Endothelial cell of umbilical vein (primary cell): ENCODE results near the gene HNRNPDL. TPM values are rescaled to one million over a fixed set of nuclear protein-coding genes. Genes with fewer than 3 reads are reported as not detected.

Experiments
- BruUV-seq: library from RNA; stranded (reverse); fragments of 400-500 nt; replicated peaks from 2 replicates; lab custom pipeline; 2021; lab: Mats Ljungman, UMichigan
- CTCF ChIA-PET: fragments of 300-600, 350-600 bp; sonication (Branson Sonifier 250); formaldehyde crosslinking; loops from one replicate; lab custom pipeline; 2021; ENCODE audit warnings: antibody characterized with exemption, inconsistent platforms; lab: Charles Lee
- POLR2A ChIA-PET: fragments of 300-600, 350-600 bp; sonication (Branson Sonifier 250); formaldehyde crosslinking; loops from one replicate; lab custom pipeline; 2021; ENCODE audit warnings: antibody characterized with exemption, inconsistent platforms; lab: Charles Lee
- DNase-seq: peaks from one replicate; pipeline ENCODE4 v3.0.0-alpha.2; 2011; ENCODE audit warnings: low read depth, low spot score
- FAIRE-seq: peaks from 2 replicates; lab custom pipeline; 2011; peaks lifted over from hg19 to GRCh38; lab: Jason Lieb, UNC
- H2AFZ ChIP-seq: 2 replicates; pipeline ENCODE4 v1.6.0; 2012; ENCODE audit warnings: low read depth, low read length, control low read depth, inconsistent platforms
- H3K27ac ChIP-seq: 2 replicates; pipeline ENCODE4 v1.5.1; 2011; ENCODE audit warnings: low read depth, mild to moderate bottlenecking, control low read depth, low read length, moderate library complexity; ENCODE audit not compliant: insufficient read depth
- H3K27me3 ChIP-seq, 2 experiments: 2 replicates each; pipeline versions ENCODE4 v1.6.0 to v1.6.1; 2011; ENCODE audit warnings: low read length in 2 of 2, mixed read lengths in 1 of 2; ENCODE audit not compliant: control insufficient read depth in 2 of 2, insufficient read depth in 2 of 2
- H3K36me3 ChIP-seq, 2 experiments: 2 replicates in 1 of 2; 3 replicates in 1 of 2; pipeline ENCODE4 v1.5.1; 2011; ENCODE audit warnings: low read length in 2 of 2, mild to moderate bottlenecking in 1 of 2, moderate library complexity in 1 of 2; ENCODE audit not compliant: control insufficient read depth in 2 of 2, insufficient read depth in 2 of 2; ENCODE audit errors: extremely low read depth in 1 of 2
- H3K4me1 ChIP-seq: 3 replicates; pipeline ENCODE4 v1.5.1; 2011; ENCODE audit warnings: mild to moderate bottlenecking, low read length; ENCODE audit not compliant: control insufficient read depth, insufficient read depth; ENCODE audit errors: extremely low read depth
- H3K4me2 ChIP-seq: 2 replicates; pipeline ENCODE4 v1.6.1; 2011; ENCODE audit warnings: low read length, control low read depth, mixed read lengths; ENCODE audit not compliant: insufficient read depth
- H3K4me3 ChIP-seq, 3 experiments: fragments of 200-600 bp in 1 of 3; sonication (generic), shearing (Covaris generic) in 1 of 3; replicated peaks in 1 of 3; 2 replicates each; pipeline ENCODE4 v1.5.1; 2011 to 2016; ENCODE audit warnings: control low read depth in 3 of 3, low read length in 3 of 3, mild to moderate bottlenecking in 2 of 3, inconsistent platforms in 1 of 3, low read depth in 1 of 3, moderate library complexity in 1 of 3; ENCODE audit not compliant: insufficient read depth in 1 of 3
- H3K79me2 ChIP-seq: 2 replicates; pipeline ENCODE4 v1.6.0; 2012; ENCODE audit warnings: low read length, inconsistent platforms; ENCODE audit not compliant: control insufficient read depth, insufficient read depth
- H3K9ac ChIP-seq: replicated peaks from 2 replicates; pipeline ENCODE3; 2011; ENCODE audit warnings: low read length, control low read depth; ENCODE audit not compliant: insufficient read depth; ENCODE audit errors: extremely low read depth
- H3K9me1 ChIP-seq: replicated peaks from 3 replicates; pipeline ENCODE4 v1.6.0; 2011; ENCODE audit warnings: mild to moderate bottlenecking, low read length; ENCODE audit not compliant: control insufficient read depth, insufficient read depth; ENCODE audit errors: extremely low read depth
- H3K9me3 ChIP-seq: replicated peaks from 2 replicates; pipeline ENCODE4 v1.5.1; 2012; ENCODE audit warnings: low read length, inconsistent platforms; ENCODE audit not compliant: control insufficient read depth, insufficient read depth
- H4K20me1 ChIP-seq: replicated peaks from 2 replicates; pipeline ENCODE3; 2011; ENCODE audit warnings: mild to moderate bottlenecking, low read length; ENCODE audit not compliant: control insufficient read depth, insufficient read depth; ENCODE audit errors: extremely low read depth
- EZH2 ChIP-seq: IDR thresholded peaks from 2 replicates; pipeline ENCODE4 v1.6.1; 2012; ENCODE audit warnings: borderline replicate concordance, low read depth, mild to moderate bottlenecking, moderate library complexity, low read length, inconsistent platforms; ENCODE audit not compliant: severe bottlenecking
- FOS ChIP-seq: IDR thresholded peaks from 2 replicates; pipeline ENCODE4 v1.6.1; 2011; ENCODE audit warnings: mild to moderate bottlenecking, low read length, moderate library complexity, borderline replicate concordance; ENCODE audit not compliant: insufficient read depth
- GATA2 ChIP-seq: IDR thresholded peaks from 2 replicates; pipeline ENCODE4 v1.7.0; 2011; ENCODE audit warnings: low read depth, mild to moderate bottlenecking, moderate library complexity, mixed read lengths, low read length; ENCODE audit not compliant: insufficient read length, insufficient read depth
- JUN ChIP-seq: IDR thresholded peaks from 2 replicates; pipeline ENCODE4 v1.6.1; 2011; ENCODE audit warnings: borderline replicate concordance, low read depth; ENCODE audit not compliant: insufficient read length, insufficient read depth
- MYC ChIP-seq: IDR thresholded peaks from one replicate; pipeline ENCODE4 v1.6.1; 2011; ENCODE audit warnings: mild to moderate bottlenecking, low read depth, low read length
- POLR2A ChIP-seq: IDR thresholded peaks from 2 replicates; pipeline ENCODE4 v1.6.1; 2012; ENCODE audit warnings: low read depth, mild to moderate bottlenecking, control low read depth, low read length
- POLR2AphosphoS5 ChIP-seq: IDR thresholded peaks from 2 replicates; pipeline ENCODE4 v1.6.1; 2012; ENCODE audit warnings: low read depth, mild to moderate bottlenecking, control low read depth, low read length, moderate library complexity; ENCODE audit not compliant: insufficient read depth
- dilution Hi-C: fragments of 300-500 bp; cut with MboI; formaldehyde crosslinking; loops from one replicate; pipeline ENCODE4 v1.15.0; 2019; ENCODE audit warnings: low sequenced_read_pairs; ENCODE audit not compliant: extremely low pct_ligation_motif_present
- intact Hi-C: fragments of 100-400 bp; cut with micrococcal nuclease; formaldehyde crosslinking; loops from one replicate; pipeline ENCODE4 v1.10.0; 2022
- polyA plus RNA-seq, 4 experiments: library from polyadenylated mRNA; depleted of rRNA in 3 of 4; stranded (reverse) in 3 of 4; unstranded in 1 of 4; fragments of >200 nt; gene quantifications; 2 replicates each; pipeline versions ENCODE4 v1.2.1 to v1.2.3, GENCODE V29; 2011 to 2012; ENCODE audit warnings: missing spikeins in 1 of 4
- total RNA-seq: library from RNA; stranded (reverse); gene quantifications from 2 replicates; pipeline ENCODE4 v1.2.3, GENCODE V29; 2021
- TF ChIP-seq, protein P1 (sequence below): IDR thresholded peaks from 2 replicates; pipeline ENCODE4 v1.6.1; 2011; ENCODE audit not compliant: insufficient read depth, insufficient read length
- TF ChIP-seq, protein P2 (sequence below), 2 donors: IDR thresholded peaks; 1 replicate in 1 of 2; 2 replicates in 1 of 2; pipeline ENCODE4 v1.5.1; 2011; ENCODE audit warnings: low read length in 2 of 2, mild to moderate bottlenecking in 2 of 2, moderate library complexity in 2 of 2, control low read depth in 1 of 2, inconsistent platforms in 1 of 2, low read depth in 1 of 2; ENCODE audit not compliant: insufficient read depth in 1 of 2; ENCODE audit errors: extremely low read depth in 1 of 2

The HNRNPDL gene
- total and polyA plus RNA-seq, 2 donors (not counting 3 experiments of a cell fraction or from before 2014, with no cell fraction given): 160 to 292 TPM

DNA sequence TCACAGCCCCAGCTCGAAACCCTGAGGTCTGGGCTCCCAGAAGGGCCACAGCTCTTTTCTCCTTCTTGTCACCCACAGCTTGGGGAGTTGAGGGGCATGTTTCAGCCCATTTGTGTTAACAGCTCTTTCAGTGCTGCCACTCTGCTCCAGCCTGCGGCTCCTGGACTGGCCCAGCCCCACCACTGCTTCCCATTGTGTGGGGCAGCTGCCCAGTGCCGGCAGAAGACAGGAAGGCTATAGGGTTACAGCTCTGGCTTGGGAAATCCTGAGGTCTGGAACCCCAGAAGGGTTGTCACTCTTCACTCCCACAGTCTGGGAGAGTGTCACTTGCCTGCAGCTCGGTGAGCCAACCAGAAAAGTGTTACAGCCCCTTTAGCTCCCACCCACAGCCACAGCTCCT, 49.4 kb downstream of the HNRNPDL start:
- Histone ChIP-seq H3K4me1 (peaks cover 4% of the 10 kb centered on the region), H3K4me2 (no peak overlapping the region), H3K79me2 (peaks cover 10% of the 10 kb centered on the region), H3K9me3 (no peaks in the 10 kb centered on the region), H3K27me3 (no peaks in the 10 kb centered on the region), H3K27ac (no peak overlapping the region), H3K4me3 (no peak overlapping the region), H3K9me1 (no peaks in the 10 kb centered on the region), H2AFZ (no peak overlapping the region), H3K9ac (no peak overlapping the region), H4K20me1 (no peaks in the 10 kb centered on the region), H3K36me3 (no peaks in the 10 kb centered on the region)
- intact Hi-C loops: no loop called here
- FAIRE-seq: no peak
- dilution Hi-C loops: no loop called here
- ChIA-PET POLR2A (interaction anchor here (0.6 kb wide), 2 partner anchors 599 to 836 kb away, joined by 3 read pairs; no protein-coding TSS in a partner anchor), CTCF (interaction anchor here (0.6 to 1.6 kb wide), 4 partner anchors 11 to 358 kb away, joined by 3 to 5 read pairs (median 4); no protein-coding TSS in a partner anchor)
- no TSS peak for BruUV-seq
- DNase-seq: no peak
- TF ChIP-seq, protein P1, sequence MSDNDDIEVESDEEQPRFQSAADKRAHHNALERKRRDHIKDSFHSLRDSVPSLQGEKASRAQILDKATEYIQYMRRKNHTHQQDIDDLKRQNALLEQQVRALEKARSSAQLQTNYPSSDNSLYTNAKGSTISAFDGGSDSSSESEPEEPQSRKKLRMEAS: no peak
- TF ChIP-seq FOS: no peak
- TF ChIP-seq EZH2: no peak
- TF ChIP-seq POLR2A: no peak
- TF ChIP-seq JUN: no peak
- TF ChIP-seq POLR2AphosphoS5: no peak
- TF ChIP-seq GATA2: no peak
- TF ChIP-seq MYC: no peak
- TF ChIP-seq, protein P2, sequence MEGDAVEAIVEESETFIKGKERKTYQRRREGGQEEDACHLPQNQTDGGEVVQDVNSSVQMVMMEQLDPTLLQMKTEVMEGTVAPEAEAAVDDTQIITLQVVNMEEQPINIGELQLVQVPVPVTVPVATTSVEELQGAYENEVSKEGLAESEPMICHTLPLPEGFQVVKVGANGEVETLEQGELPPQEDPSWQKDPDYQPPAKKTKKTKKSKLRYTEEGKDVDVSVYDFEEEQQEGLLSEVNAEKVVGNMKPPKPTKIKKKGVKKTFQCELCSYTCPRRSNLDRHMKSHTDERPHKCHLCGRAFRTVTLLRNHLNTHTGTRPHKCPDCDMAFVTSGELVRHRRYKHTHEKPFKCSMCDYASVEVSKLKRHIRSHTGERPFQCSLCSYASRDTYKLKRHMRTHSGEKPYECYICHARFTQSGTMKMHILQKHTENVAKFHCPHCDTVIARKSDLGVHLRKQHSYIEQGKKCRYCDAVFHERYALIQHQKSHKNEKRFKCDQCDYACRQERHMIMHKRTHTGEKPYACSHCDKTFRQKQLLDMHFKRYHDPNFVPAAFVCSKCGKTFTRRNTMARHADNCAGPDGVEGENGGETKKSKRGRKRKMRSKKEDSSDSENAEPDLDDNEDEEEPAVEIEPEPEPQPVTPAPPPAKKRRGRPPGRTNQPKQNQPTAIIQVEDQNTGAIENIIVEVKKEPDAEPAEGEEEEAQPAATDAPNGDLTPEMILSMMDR (IDR thresholded peaks at IDR 0.05; ENCODE audit: extremely low read depth in 1 of 2, insufficient read depth in 1 of 2, low read depth in 1 of 2, low read length in 2 of 2): no peak
